IPS DF 19.7 (cell line): ENCODE data around the gene RSL1D1.
A peak's percentile ranks its signal among the peaks of the same experiment; 100 is the strongest.
"Not testable (repeated sequence)": the region's sequence is repeated elsewhere in the genome, so short reads cannot be mapped to it uniquely, and the experiment has no call there.

Experiments used
- DNase-seq: peaks from one replicate; pipeline ENCODE4 v3.0.0-alpha.2; 2013; ENCODE audit warnings: low read depth, low spot score

The RSL1D1 gene

GRCh38 chr16:11844499-11844898 lies 6.8 kb downstream of the RSL1D1 start:
- DNase-seq, result no peak

GRCh38 chr16:11843861-11844260 lies 7.5 kb downstream of the RSL1D1 start:
- DNase-seq, result no peak

- no peak for DNase-seq
Measured at GRCh38 chr16:11843206-11843605, 8.1 kb downstream of the RSL1D1 start.

GRCh38 chr16:11841026-11841425 lies 10.3 kb downstream of the RSL1D1 start:
- DNase-seq, result no peak

GRCh38 chr16:11836650-11837244 lies 14.6 kb downstream of the RSL1D1 start:
- peak; percentile 30 for DNase-seq

- no peak for DNase-seq
Measured at GRCh38 chr16:11835891-11836649, 15.3 kb downstream of the RSL1D1 start.

GRCh38 chr16:11835309-11835708 lies 16.0 kb downstream of the RSL1D1 start:
- DNase-seq, result no peak

GRCh38 chr16:11833951-11834695 lies 17.2 kb downstream of the RSL1D1 start:
- DNase-seq, result no peak

GRCh38 chr16:11828696-11829095 lies 22.6 kb downstream of the RSL1D1 start:
- no peak for DNase-seq

- not testable (repeated sequence) for DNase-seq
Measured at GRCh38 chr16:11825520-11826165, 25.7 kb downstream of the RSL1D1 start.

- DNase-seq, result no peak
Measured at GRCh38 chr16:11824362-11824761, 27.0 kb downstream of the RSL1D1 start.

GRCh38 chr16:11823645-11824044 lies 27.7 kb downstream of the RSL1D1 start:
- DNase-seq, result not testable (repeated sequence)

GRCh38 chr16:11819798-11820197 lies 31.5 kb downstream of the RSL1D1 start:
- no peak for DNase-seq

- not testable (repeated sequence) for DNase-seq
Measured at GRCh38 chr16:11818970-11819369, 32.4 kb downstream of the RSL1D1 start.

GRCh38 chr16:11816123-11816522 lies 35.2 kb downstream of the RSL1D1 start:
- no peak for DNase-seq

- DNase-seq, result not testable (repeated sequence)
Measured at GRCh38 chr16:11814800-11815199, 36.5 kb downstream of the RSL1D1 start.

GRCh38 chr16:11806721-11807120 lies 44.6 kb downstream of the RSL1D1 start:
- no peak for DNase-seq

- no peak for DNase-seq
Measured at GRCh38 chr16:11805556-11805955, 45.8 kb downstream of the RSL1D1 start.

- no peak for DNase-seq
Measured at GRCh38 chr16:11801481-11802021, 49.8 kb downstream of the RSL1D1 start.

GRCh38 chr16:11800382-11800718 lies 51.0 kb downstream of the RSL1D1 start:
- DNase-seq, result no peak

- DNase-seq, result no peak
Measured at GRCh38 chr16:11799509-11800381, 51.6 kb downstream of the RSL1D1 start.
